Measurements from ENCODE around the gene CD86.

The CD86 gene

DNA sequence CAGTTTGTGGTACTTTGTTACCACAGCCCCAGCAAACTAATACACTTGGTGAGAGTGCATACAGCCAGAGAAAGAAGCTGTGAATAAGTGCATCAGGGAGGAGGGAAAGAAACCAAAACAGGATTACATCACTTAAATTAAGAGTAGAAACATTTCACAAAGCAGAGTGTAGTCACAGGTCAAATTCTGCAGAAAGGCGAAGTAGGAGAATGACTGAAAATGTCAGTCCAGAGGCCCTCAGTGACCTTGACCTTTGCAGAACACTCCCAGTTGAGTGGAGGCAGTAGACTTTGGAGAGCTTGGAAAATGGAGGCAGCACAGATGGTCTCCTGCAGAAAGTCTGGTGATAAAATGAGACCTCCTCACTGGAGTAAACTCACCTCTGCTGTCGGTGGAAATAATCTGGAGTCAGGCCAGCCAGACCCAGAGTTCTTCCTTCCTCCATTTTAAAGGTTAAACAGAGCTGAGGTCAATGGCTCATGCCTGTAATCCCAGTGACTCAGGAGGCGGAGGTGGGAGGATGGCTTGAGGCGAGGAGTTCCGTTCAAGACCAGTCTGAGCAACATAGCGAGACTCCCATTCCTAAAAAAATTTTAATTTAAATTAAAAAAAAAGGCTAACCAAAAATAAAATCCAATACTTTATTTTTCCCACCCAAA, 5.0 kb downstream of the CD86 start:
- no peak for DNase-seq (ENCODE audit: low read depth in 2 of 2)

DNA sequence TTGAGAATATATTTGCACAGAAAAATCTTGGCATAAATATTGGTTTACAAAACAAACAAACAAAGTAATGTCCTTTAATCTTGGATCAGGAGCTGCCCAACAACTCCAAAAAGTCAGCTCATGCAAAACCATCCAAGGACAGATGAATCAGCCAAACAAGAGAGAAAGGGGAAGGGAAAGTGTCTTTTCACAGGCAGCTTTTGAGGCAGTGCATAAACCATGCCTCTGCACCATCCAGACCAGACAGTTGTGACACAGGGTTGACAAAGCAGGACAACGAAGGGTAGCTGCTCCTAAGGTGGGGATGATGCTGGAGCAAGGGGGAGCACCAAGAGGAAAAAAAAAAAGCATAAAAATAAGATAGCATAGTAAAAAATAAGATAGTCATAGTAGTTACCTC, 8.7 kb downstream of the CD86 start:
- no peak for DNase-seq (ENCODE audit: low read depth in 2 of 2)

DNA sequence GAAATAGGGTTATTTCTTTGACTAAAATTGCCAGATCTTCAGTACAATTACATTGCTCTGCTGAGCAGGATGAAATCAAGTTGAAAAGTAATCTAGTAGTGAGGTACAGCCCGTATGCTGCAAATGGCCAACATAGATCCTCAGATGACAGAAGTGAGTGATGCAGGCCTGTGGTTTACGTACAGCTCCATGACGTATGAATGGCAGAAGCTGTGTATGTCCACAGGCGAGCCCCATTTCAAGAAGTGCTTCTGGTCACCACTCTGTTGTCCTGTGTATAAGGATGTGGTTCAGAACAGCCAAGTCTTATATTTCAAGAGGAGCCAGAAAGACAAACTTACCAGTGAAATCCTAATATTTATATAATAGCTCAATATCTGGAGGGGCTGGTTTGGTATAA, 9.2 kb downstream of the CD86 start:
- no peak for DNase-seq (ENCODE audit: low read depth in 2 of 2)

DNA sequence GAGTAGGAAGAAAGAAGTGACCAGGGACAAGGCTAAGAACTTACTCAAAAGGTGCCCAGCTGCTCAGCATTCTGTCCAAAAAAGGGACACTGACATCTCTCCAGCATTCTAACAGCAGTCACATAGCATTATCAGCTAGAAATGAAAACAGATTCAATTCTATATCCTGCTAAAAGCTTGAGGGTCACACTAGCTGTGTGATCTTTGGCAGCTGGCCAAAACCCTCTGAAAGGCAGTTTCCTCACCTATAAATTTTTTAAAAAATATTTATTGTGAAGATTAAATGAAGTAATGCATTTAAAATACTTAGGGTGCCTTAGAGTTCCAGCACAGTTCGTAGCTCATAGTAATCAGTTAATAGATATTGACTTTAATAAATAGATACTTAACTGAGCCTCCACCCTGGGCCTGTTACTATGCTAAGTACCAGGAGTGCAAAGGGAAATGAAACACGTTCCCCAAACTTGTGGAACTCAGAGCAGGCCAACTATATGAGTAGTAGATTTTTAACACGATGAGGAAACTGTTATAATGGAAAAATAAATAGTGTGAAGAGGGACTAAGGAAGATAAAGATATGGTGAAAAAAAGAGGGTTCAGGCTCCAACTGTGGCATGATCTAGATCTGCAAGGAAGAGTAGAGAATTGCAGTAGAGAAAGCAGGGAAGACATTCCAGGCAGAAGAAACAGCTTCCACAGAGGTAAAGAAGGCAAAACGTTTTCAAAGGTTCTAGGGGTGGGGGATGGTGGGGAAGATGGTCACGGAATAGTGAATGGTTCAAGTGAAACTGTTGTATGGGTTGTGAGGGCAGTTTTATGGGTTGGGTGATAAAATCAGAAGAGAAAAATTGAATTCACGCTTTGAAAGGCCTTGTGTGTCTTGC, 11.4 kb downstream of the CD86 start:
- no peak for DNase-seq (ENCODE audit: low read depth in 2 of 2)

DNA sequence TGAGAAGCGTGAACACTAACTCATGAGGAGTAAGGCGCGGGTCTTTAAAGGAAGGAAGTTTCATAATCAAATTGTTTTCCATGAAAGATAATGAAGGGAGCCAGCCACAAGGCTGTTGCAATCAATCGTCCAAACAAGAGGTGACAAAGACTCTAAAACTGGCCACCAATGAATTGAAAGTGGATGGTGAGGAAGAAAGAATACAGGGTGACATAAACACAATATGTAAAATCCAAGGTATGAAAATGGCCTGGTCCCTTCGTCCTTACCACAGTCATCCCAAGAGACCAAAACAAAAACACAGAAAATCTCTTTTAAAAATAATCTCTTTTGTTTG, 12.0 kb downstream of the CD86 start:
- no peak for DNase-seq (ENCODE audit: low read depth in 2 of 2)

DNA sequence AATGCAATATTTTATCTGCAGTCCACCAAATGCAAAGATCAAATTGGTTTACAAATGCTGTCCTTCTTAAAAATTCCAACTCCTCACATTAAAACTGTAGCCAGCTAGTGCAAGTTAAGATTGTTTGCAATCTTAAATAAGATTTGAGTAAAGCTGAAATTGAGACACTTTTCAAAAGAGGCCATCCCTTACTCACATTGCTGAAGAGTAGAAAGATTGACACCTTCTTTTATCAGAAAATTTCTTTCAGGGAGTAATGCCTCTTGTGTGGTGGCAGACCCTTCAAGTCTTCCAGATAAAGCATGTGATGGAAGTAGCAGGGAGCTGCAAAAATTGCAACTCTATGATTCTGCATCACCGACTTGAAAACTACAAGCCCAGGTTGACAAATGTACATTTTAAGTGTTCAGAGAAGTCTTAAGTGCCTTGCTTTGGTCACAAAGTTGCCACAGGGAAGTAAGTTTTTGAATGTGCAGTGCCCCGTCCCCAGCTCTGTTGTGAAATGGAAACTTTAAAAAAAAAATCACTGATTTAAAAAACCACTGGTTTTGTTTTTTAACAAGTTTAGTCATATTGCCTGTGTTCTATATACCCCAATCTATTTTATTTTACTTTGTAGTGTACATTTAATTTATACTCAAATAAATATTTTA, 12.6 kb downstream of the CD86 start:
- no peak for DNase-seq (ENCODE audit: low read depth in 2 of 2)

DNA sequence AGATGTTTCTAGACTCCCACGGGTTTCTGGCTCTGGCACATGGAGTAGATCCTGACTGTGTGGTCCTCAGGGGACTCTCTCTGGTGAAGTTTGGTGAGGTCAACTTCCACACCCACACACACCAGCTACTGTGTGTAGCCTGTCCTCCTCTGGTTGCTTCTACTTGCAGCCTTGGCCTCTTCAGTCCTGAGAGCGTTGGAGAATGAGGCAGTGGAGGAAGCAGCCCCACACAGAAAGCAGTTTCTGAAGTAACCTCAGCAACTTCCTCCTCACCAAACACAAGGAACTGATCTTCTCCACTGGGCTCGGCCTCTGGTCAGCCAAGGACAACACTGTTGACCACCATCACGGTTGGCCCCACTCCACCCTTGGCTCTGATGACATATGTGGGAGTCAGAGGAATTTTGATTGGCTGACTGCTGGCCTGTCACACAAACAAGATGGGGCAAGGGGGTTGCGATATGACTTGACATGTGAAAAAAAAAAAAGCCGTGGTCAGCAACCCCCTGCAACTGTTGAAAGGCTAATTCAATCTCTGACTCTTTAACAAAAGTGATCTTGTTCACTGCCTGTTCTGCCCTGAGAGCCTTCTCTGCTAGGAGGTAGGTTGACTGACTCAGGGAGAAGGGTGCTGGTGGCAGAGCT, 19.6 kb downstream of the CD86 start:
- no peak for DNase-seq (ENCODE audit: low read depth in 2 of 2)

DNA sequence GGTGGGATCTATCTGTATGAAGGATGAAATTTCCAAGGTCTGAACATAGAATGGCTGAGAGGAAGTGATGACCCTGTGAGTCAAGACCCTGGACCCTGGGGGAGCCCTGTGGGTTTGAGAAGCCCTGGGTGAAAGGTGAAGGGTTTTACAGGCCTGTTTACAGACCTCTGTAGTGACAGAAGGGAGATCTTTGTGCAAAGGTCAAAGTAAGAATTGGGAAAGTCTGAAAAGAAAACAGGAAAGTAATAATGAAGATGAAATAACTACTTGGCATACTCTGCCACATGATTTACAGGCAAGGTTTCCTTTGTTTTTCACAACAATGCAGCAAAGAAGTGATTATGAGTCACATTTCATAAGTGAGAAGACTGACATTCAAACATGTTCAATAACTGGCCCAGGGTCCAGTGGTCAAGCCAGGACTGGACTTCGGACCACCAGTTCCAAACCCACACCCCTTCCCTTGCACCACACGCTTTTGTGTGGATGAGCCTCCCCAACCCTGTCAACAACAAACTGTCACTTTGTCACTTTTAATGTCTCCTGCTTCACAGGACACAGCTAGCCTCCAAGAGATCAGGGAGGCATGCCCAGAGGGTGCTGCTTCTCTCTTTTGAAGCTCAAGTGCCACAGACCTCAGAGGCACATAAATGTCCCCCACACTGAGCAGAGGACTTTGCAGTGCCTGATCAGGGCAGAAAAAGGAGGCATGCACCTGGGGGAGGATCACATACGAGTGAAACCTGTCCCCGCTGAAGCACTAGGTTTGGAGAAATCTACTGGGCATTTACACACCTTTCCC, 21.5 kb downstream of the CD86 start:
- DNase-seq (ENCODE audit: low read depth in 2 of 2) = no peak

DNA sequence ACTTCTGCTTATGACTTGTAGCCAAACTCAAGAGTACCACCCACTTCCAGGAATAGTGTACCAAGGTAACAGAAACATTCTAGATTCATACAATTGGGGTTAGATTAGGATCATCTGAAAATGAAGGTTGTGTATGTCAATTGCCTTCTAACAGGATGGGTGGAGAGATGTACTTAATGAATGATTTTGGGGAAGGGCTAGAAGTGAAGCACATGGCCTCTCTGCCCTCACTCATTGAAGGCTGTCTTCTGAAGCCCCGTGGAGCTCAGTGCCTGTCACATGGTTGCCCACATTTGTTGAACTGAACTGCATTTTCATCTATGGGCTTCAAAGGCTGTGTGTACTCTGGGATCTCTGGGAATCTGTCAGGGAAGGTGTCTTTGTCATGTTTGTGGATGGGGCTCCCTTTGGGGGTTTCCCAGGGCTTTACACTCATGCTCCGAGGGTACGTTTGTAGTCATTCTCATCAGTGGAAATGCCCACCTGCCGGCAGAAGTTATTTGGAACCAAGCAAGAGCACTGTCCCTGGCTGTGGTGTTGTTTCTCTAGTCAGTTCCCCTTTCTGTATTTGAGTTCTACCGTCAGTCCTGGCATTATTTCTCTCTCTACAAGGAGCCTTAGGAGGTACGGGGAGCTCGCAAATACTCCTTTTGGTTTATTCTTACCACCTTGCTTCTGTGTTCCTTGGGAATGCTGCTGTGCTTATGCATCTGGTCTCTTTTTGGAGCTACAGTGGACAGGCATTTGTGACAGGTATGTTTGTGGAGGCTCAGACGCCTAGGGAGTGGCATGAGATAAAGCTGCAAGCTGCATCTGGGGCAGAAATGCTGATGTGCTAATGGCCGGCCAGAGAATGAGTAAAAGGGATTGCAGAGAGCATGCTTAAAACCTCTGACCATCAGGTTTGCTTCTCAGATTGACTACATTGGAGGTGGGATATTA, 22.4 kb downstream of the CD86 start:
- DNase-seq (ENCODE audit: low read depth in 2 of 2) = no peak

DNA sequence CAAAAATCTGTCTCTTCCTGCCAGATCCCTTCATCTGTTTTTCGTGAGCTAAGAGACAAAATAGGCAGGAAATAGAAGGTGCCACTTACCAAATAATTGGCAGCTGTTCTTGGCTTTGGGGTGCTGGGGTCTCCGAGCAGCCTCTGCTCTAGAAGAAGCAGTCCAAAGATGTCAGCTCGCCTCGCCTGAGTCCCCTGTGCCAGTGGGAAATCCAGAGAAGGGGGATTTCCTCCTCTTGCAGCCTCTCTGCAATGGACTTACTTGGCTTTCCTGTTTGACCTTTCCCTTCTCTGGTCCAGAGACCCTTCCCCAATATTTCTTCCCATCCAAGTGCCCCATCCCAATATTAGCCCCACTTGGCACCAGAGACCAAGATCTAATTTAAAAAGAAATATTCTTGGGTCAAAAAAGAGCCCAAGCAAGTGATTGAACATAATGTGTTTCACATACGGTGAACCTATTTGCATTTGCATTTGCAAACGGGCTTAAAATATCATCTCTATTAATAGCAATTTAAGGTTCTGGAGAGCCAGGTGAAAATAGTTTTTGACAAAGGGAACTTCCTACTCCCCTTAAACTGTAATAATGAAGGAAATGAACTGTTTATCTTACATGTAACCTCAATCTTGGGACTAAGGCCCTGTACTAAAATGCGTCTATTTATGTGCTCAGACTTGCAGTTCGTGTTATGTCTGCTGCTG, 23.2 kb downstream of the CD86 start:
- DNase-seq (ENCODE audit: low read depth in 2 of 2) = no peak

DNA sequence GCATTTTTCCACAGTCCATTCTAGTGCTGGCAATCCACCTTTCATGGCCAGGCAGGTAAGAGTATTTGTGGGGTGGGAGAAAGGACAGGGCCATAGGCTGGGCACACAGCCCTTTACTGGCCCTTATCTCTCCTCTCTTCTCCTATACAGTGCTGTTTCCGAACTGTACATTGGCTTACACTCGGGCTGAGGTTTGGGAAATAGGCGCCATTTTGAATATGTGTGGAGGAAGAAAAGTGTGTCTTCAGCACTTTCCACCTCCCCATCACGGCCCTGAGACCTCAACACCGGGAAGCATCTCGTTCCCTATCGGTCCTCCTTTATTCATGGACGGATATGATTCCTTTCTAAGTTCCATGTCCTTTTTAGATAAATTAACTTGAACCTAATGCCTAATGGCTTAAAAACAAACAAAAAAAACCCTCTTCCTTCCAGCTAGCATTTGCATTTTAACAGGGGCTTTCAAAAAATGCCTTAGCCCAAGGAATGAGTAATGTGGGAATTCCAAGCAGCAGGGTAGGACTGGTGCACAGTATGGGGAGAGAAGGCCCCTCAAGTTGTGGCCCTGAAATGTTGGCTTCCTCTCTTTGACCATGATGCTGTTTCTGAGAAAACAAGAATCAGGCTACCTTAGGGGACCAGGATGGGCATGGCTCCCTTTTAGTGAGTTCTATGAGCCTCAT, 24.5 kb downstream of the CD86 start:
- no peak for DNase-seq (ENCODE audit: low read depth in 2 of 2)

DNA sequence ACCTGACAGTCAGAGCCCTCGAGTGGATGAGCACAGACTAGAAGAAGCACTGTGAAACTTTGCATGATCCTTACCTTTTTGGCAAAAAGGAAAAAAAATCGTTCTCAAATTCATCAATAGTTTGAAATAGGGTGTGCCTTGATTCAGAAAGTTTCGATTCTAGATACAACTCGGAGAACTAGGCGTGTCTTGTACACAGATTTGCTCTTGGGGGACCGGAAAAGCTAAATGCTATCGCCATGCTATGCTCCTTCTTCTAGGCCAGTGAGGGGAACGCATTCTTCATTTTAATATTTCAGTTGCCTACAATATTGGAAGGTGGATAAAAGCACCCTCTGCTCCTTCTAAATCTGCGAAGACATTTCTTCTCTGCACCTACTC, 25.0 kb downstream of the CD86 start:
- DNase-seq (ENCODE audit: low read depth in 2 of 2) = no peak

DNA sequence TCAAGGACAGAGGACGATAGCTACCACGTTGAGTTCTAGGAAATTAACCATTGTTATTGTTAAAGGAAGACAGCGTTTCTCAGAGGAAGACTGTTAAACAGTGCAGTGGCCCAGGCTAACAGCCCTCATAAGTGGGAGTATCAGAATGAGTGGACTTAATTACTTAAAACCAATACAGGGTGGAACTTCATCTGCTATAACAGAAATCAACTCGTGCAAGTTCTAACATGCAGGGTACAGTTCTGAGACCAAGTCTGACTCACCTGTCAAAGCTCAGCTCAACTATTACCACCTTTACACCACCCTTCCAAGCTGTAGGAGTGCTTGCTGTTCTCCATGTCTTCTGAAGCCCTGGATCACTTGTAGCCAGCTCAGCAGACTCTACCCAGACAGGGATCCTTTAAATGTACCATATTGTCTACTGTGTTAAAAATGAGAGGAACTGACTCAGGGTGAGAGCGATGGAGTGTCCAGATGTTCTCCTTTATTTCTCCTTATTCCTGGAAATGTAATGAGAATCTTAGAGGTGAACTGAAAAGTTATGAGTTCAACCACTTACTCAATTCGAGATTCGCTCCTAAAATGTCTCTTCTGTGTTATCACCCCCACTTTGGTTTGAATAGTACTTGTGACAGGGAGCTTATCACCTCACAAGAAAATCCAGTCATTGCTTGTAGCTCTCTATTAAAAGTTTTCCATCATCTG, 26.5 kb downstream of the CD86 start:
- no peak for DNase-seq (ENCODE audit: low read depth in 2 of 2)

DNA sequence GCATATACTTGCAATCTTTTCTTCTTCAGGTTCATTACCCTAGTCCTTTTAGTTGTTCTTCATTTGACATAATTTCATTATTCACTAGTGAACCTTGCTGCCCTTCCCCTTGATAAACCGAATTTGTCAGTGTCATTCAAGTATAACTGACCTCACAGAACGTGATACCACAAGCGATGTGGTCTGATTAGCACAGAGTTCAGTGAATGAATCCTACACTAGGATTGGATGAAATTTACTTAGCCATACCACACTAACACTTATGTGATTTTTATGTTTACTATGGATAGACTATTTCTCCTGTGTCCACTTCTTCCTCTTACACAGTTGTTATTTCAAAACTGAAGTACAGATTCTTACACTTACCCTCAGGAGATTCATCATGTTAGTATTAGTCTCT, 27.2 kb downstream of the CD86 start:
- DNase-seq (ENCODE audit: low read depth in 2 of 2) = no peak

DNA sequence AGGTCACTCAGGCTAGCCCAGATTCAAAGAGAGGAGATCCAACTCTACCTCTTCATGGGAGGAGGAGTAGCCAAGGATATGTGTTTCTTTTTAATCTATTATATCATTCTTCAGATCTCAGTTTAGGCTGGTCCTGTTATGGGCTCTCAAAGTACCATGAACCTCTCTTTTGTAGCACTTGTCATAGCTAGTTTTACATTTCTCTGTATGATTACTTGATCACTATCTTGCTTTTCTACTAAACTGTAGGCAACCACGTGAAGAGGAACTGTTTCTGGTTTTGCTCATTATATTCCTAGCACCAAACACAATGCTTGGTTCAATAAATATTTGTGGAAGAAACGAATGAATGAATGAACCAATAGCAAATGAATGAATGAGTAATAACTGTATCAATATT, 29.6 kb downstream of the CD86 start:
- DNase-seq (ENCODE audit: low read depth in 2 of 2) = no peak

DNA sequence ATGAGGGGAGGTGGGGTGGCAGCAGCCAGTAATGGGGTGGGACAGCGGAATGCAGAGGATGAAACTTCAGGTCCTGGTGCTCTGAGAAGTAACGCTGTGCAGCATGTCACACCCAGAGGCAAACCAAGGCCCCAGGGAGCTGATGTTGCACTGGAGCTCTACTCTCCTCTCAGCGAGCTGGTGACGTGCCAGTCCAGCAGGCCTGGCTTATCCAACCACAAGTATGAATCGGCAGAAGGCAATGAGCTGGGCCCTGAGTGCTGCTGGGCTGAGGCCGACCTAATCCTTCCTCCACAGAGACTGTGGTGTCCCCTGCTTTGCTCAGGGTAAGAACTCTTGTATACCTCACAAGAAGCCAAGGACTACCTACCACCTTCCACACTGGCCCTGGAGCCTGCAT, 30.5 kb downstream of the CD86 start:
- DNase-seq (ENCODE audit: low read depth in 2 of 2) = no peak

DNA sequence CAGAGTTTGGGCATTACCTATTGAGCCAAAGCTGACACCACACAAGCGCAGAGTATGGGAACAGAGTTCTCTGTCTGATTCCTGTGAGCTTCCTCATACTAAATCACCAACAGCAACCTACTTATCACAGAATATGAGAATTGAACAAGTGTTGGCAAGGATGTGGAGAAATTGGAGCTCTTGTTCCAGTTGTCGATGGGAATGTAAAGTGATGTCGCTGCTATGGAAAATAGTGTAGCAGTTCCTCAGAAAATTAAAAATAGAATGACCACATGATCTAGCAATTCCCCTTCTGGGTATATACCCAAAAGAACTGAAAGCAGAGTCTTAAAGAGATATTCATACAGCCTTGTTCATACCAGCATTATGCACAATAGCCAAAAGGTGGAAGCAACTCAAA, 33.4 kb downstream of the CD86 start:
- no peak for DNase-seq (ENCODE audit: low read depth in 2 of 2)

DNA sequence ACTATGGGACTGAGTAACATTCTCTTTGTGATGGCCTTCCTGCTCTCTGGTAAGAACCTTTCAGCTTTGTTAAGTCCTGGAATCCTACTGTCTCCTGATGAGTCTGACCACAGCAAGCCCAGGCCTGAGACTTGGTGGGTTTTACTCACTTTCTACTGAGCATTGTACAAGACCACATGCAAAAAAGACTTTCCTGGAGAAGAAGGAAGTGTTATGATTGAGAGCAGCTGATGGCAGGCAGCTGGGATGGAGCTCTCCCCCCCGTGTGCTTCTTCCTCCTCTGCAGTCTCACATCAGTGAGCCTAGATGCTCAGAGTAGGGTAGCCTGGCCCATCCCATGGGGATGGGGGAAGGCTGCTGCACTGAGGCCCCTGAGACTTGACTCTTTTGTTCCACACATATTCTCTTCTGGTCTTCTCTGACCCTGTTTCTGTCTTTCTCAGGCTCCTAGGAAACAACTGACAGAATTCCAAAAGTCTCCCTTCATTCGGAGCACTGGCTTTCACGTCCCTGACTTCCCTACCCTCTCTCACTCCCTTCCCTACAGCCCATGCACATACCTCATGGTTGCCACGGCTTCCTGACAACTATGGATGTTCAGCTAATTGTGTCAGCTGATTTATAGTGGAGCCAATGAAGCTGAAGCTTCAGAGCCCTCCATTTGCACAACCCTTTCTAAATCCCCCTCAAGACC, 36.6 kb downstream of the CD86 start:
- DNase-seq (ENCODE audit: low read depth in 2 of 2) = no peak

Data from fibroblast of skin of left biceps (primary cell).